OCI-LY7 (cell line): ENCODE data around the gene CDHR2. TPM values are rescaled to one million over a fixed set of nuclear protein-coding genes. Genes with fewer than 3 reads are reported as not detected.

Source experiments
- BruUV-seq: library from RNA; stranded (reverse); fragments of 400-500 nt; replicated peaks from 2 replicates; lab custom pipeline; 2021; lab: Mats Ljungman, UMichigan
- CTCF ChIA-PET: fragments of 300-600 bp; sonication (Branson Sonifier 250); formaldehyde crosslinking; loops from one replicate; lab custom pipeline; 2022; ENCODE audit warnings: antibody characterized with exemption; ENCODE audit not compliant: unreplicated experiment; lab: Charles Lee
- POLR2A ChIA-PET: fragments of 300-600 bp; sonication (Branson Sonifier 250); formaldehyde crosslinking; loops from one replicate; lab custom pipeline; 2022; ENCODE audit warnings: antibody characterized with exemption; lab: Charles Lee
- DNase-seq: peaks from one replicate; pipeline ENCODE4 v3.0.0-alpha.2; 2015; ENCODE audit warnings: low spot score
- H2AFZ ChIP-seq: fragments of 200-600 bp; sonication (generic), shearing (Covaris generic); 2 replicates; pipeline ENCODE4 v1.6.1; 2014; ENCODE audit warnings: mild to moderate bottlenecking, antibody characterized with exemption, low read length, moderate library complexity
- H3K27ac ChIP-seq: fragments of 200-600 bp; sonication (generic); 2 replicates; pipeline ENCODE4 v1.5.1; 2014; ENCODE audit warnings: mixed run types, low read depth, mild to moderate bottlenecking, moderate library complexity, low read length, inconsistent platforms; ENCODE audit not compliant: poor library complexity, severe bottlenecking
- H3K36me3 ChIP-seq: fragments of 200-600 bp; sonication (generic); 2 replicates; pipeline ENCODE4 v1.6.1; 2014; ENCODE audit warnings: mild to moderate bottlenecking, antibody characterized with exemption, low read length, moderate library complexity, mixed read lengths; ENCODE audit not compliant: insufficient read depth
- H3K4me1 ChIP-seq: fragments of 200-600 bp; sonication (generic); 2 replicates; pipeline ENCODE4 v1.5.1; 2014; ENCODE audit warnings: mild to moderate bottlenecking, low read length; ENCODE audit not compliant: insufficient read depth, poor library complexity, severe bottlenecking
- H3K4me2 ChIP-seq: fragments of 200-600 bp; sonication (generic); 2 replicates; pipeline ENCODE4 v1.6.1; 2014; ENCODE audit warnings: mild to moderate bottlenecking, low read length
- H3K4me3 ChIP-seq: fragments of 200-600 bp; sonication (generic); 2 replicates; pipeline ENCODE4 v1.5.1; 2014; ENCODE audit warnings: mild to moderate bottlenecking, low read depth, low read length; ENCODE audit not compliant: poor library complexity, severe bottlenecking
- H3K79me2 ChIP-seq: fragments of 200-600 bp; sonication (generic); 2 replicates; pipeline ENCODE4 v1.6.1; 2016; ENCODE audit warnings: low read depth, mild to moderate bottlenecking, low read length, moderate library complexity, mixed read lengths; ENCODE audit not compliant: insufficient read depth
- H3K9me2 ChIP-seq: fragments of 200-600 bp; sonication (generic); 2 replicates; pipeline ENCODE4 v1.6.1; 2016; ENCODE audit warnings: mild to moderate bottlenecking, low read length, mixed read lengths; ENCODE audit not compliant: insufficient read depth
- H3K9me3 ChIP-seq: fragments of 200-600 bp; sonication (generic); 2 replicates; pipeline ENCODE4 v1.6.1; 2014; ENCODE audit warnings: mild to moderate bottlenecking, mixed run types, low read length, mixed read lengths
- H4K20me1 ChIP-seq: fragments of 200-600 bp; sonication (generic); 2 replicates; pipeline ENCODE4 v1.6.1; 2014; ENCODE audit warnings: mild to moderate bottlenecking, antibody characterized with exemption, low read length, moderate library complexity, mixed read lengths; ENCODE audit not compliant: insufficient read depth
- EZH2phosphoT487 ChIP-seq: fragments of 200-600 bp; sonication (generic); IDR thresholded peaks from 2 replicates; pipeline ENCODE4 v1.6.1; 2018; ENCODE audit warnings: low read depth, borderline replicate concordance, mild to moderate bottlenecking, mixed run types, antibody characterized with exemption, low read length, moderate library complexity, mixed read lengths
- intact Hi-C: fragments of 100-400 bp; cut with micrococcal nuclease; formaldehyde crosslinking; loops from one replicate; pipeline ENCODE4 v1.10.0; 2022; ENCODE audit not compliant: unreplicated experiment
- total RNA-seq, 2 experiments: library from RNA; depleted of rRNA in 1 of 2; stranded (reverse); fragments of >200 nt in 1 of 2; shearing (Covaris generic) in 1 of 2; gene quantifications; 2 replicates each; pipeline ENCODE4 v1.2.3, GENCODE V29; 2014 to 2022
- TF ChIP-seq, protein P1 (sequence below): fragments of 200-600 bp; sonication (generic); conservative IDR thresholded peaks from 2 replicates; pipeline ENCODE4 v1.5.1; 2014; ENCODE audit warnings: mild to moderate bottlenecking, antibody characterized with exemption, low read length, moderate library complexity, mixed read lengths

The CDHR2 gene
- total RNA-seq, 2 experiments from 2014 or later, result 0.25 to 3.8 TPM

DNA sequence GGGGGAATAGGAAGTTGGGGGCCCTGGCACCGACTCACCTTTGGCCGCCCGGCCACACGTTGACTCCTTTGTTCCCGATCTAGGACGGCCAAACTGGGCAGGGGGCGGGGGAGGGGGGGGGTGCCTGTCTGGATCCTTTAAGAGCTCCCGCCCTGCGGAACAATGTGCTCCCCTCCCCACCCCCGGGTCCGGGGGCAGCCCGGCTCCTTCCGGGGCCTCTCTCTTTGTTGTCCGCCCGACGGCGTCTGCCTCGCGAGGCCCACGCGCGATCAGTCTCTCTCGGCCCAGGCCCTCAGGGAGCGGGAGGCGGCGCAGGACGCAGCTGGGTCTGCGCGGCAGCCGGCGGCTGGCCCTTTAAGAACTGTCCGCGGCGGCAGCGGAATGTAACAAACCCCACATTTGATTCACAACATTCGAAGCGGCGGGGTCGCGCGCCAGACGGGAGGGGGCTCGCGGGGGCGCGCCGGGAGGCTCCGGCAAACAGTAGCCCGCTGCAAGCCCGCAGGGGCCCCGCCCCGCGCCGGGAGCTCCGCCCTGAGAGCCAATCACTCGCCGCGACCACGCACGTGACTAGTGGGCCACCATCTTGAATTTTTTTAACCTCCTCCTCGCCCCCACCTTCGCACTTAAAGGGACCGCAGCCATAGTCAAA is 12.1 kb upstream of the CDHR2 start, which contains the start of gene RNF44:
RNF44 (minus strand) TSS at position 501 of the 652 bp plus-strand sequence. CDS start 4,930 bp downstream, outside the sequence.
- peak within 1 kb of the TSS; percentile 99 for H3K27ac ChIP-seq
- H3K9me2 ChIP-seq, result no peaks in the 10 kb centered on the region
- no peaks in the 10 kb centered on the region for H3K9me3 ChIP-seq
- H3K79me2 ChIP-seq, result peaks cover 44% of the 10 kb centered on the region
- BruUV-seq, result no TSS peak
- H3K4me2 ChIP-seq, result peak within 1 kb of the TSS; percentile 95
- peak; percentile 98 for DNase-seq
- POLR2A ChIA-PET, result interaction anchor here (0.5 to 3.5 kb wide), 11 partner anchors 9 to 465 kb away, joined by 3 to 24 read pairs (median 3); no protein-coding TSS in a partner anchor
- peaks cover 71% of the 10 kb centered on the region for H3K4me1 ChIP-seq
- intact Hi-C loops, result loop anchor here (2.0 to 10.0 kb wide), 2 partner anchors 88 to 468 kb away; partner anchors contain the start of genes FAF2 and UIMC1
- 0 out of 2 replicates have a peak, but pooled peaks cover 7% of the 10 kb centered on the region for H4K20me1 ChIP-seq
- CTCF ChIA-PET, result interaction anchor here (0.9 kb wide), 1 partner anchor 101 kb away, joined by 4 read pairs; no protein-coding TSS in a partner anchor
- H3K4me3 ChIP-seq, result peak within 1 kb of the TSS; percentile 79
- H3K36me3 ChIP-seq, result peaks cover 41% of the 10 kb centered on the region
- no peak for TF ChIP-seq EZH2phosphoT487
- TF ChIP-seq, protein P1, sequence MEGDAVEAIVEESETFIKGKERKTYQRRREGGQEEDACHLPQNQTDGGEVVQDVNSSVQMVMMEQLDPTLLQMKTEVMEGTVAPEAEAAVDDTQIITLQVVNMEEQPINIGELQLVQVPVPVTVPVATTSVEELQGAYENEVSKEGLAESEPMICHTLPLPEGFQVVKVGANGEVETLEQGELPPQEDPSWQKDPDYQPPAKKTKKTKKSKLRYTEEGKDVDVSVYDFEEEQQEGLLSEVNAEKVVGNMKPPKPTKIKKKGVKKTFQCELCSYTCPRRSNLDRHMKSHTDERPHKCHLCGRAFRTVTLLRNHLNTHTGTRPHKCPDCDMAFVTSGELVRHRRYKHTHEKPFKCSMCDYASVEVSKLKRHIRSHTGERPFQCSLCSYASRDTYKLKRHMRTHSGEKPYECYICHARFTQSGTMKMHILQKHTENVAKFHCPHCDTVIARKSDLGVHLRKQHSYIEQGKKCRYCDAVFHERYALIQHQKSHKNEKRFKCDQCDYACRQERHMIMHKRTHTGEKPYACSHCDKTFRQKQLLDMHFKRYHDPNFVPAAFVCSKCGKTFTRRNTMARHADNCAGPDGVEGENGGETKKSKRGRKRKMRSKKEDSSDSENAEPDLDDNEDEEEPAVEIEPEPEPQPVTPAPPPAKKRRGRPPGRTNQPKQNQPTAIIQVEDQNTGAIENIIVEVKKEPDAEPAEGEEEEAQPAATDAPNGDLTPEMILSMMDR, result no peak
- peak within 1 kb of the TSS; percentile 28; the same call in 1 of the 2 replicates for H2AFZ ChIP-seq

DNA sequence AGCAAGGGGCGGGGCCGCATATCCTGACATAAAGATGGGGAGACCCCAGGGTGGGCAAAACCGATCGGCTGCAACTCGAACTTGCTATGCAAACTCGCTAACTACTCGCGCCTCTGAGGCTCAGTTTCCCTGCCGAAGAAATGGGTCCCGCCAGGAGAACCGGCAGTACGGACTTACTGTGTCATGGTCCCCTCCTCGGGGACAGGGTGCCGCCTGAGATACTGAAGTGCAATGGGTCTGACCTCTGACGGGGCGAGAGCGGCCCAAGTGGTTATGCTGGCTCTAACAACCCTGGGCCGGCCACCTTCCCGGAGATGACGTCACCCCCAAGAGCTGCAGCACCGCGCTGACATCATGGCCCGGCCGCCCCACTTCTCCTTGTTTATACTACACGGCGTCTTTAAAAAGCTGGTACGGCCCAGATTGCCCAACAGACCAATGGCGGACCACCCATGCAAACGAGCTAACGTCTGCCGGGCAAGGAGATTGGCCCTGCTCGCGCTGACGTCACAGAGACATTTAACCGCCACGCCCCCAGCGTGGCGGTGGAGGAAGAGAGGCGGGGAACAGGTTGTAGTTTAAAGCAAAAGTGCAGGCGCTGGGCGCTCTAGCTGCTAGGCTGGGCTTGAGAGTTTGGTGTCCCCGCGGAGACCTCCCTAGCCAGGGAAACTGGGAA is 11.4 kb upstream of the CDHR2 start:
- CTCF ChIA-PET, result interaction anchor here (0.9 kb wide), 1 partner anchor 102 kb away, joined by 4 read pairs; no protein-coding TSS in a partner anchor
- intact Hi-C loops, result loop anchor here (2.0 to 10.0 kb wide), 2 partner anchors 89 to 467 kb away; partner anchors contain the start of genes FAF2 and UIMC1
- Histone ChIP-seq H3K27ac (peak overlapping the region; percentile 99), H3K9me2 (no peaks in the 10 kb centered on the region), H2AFZ (peak overlapping the region; percentile 28; the same call in 1 of the 2 replicates), H3K9me3 (no peaks in the 10 kb centered on the region), H3K79me2 (peaks cover 38% of the 10 kb centered on the region), H3K36me3 (peaks cover 34% of the 10 kb centered on the region), H3K4me3 (peak overlapping the region; percentile 79), H4K20me1 (0 out of 2 replicates have a peak, but pooled peaks cover 7% of the 10 kb centered on the region), H3K4me2 (peak overlapping the region; percentile 88), H3K4me1 (peaks cover 68% of the 10 kb centered on the region)
- POLR2A ChIA-PET, result interaction anchor here (0.7 to 3.5 kb wide), 10 partner anchors 10 to 176 kb away, joined by 3 to 24 read pairs (median 3); partner anchors contain the start of genes EIF4E1B and SNCB
- peak; percentile 100 for DNase-seq
- BruUV-seq, result no TSS peak
- TF ChIP-seq, protein P1, result no peak
- TF ChIP-seq EZH2phosphoT487, result no peak
